Thoracic aorta endothelial cell (primary cell): ENCODE data around the gene ING4. TPM values are rescaled to one million over a fixed set of nuclear protein-coding genes. Genes with fewer than 3 reads are reported as not detected.

Experiments used
- small RNA-seq: library from RNA; depleted of rRNA; stranded (forward); fragments of <200 nt; gene quantifications from one replicate; pipeline ENCODE3, GENCODE V24; 2012
- total RNA-seq: library from RNA; depleted of rRNA; stranded (reverse); fragments of >200 nt; gene quantifications from 2 replicates; pipeline ENCODE4 v1.2.3, GENCODE V29; 2012

The ING4 gene
- total RNA-seq = 30.1 and 35.0 TPM in 2 replicates

GRCh38 chr12:6662906-6663742 lies at the start of gene ING4:
TSS of gene ING4 (minus strand) at chr12:6663119. CDS start at chr12:6663101, 18 bp downstream.

DNA sequence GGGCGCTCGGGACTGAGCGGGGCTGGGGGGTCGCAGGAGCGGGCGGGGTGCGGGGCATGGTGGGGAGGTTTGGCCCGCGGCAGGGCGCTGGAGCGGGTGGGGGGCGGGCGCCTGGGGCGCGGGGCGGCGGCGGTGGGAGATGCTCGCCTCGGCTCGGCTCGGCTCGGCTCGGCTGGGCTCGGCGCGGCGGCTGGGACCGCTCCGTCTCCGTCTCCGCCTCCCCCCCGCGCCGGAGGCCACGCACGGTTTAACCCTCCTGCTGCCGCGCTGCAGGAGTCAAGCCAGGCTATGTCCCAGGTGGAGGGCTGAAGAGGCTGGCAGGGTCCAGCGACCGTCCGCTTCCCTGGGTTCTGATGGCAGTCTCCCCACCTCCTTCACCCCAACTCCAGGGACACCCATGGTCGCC lies 37.7 kb upstream of the ING4 start, which contains the start of gene PIANP:
Gene PIANP (minus strand): TSS at position 170 of the 406 bp plus-strand sequence. CDS start 2,754 bp downstream, outside the sequence.

DNA sequence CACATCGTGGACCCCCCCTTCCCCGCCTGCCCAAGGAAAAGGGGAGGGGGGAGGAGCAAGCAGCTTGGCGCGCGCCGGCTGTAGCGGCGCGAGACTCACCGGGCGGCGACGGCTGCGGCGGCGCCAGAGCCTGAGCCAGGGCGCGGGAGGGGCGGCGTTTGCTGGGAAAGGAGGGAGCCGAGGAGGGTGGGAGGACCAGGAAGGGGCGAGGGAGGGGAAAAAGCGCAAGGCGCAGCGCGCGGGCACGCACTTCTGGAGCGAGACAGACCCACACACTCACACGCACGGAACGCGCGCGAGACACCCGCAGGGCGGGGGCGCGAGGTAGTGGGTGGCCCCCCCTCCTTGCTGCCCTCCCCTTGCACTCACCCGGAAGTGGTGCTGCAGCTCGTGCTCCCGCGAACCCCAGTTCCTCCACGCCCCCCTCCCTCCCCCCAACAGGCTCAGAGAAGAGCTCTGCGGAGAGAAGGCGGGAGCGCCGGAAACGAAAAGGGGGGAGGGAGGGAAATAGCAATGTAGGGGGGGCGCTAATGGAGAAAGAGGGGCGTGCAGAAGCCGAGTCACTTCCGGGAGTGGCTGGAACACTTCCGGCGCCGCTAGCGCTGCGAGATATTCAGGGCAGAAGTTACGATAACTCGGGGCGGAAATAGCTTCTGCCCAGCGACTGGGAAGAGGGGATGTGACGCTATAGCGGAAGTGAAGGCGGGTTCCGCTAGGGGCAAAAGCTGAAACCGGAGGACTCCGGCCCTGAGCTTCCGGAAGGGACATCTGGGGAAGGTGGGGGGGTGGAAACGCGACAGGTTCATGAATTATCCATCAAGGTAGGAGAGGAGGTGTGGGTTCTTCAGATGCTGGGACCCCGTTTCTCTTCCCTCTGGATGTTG lies 26.3 kb upstream of the ING4 start, which contains the start of gene ZNF384:
Gene ZNF384 (minus strand): TSS at position 377 of the 884 bp plus-strand sequence. CDS start 9,855 bp downstream, outside the sequence.

DNA sequence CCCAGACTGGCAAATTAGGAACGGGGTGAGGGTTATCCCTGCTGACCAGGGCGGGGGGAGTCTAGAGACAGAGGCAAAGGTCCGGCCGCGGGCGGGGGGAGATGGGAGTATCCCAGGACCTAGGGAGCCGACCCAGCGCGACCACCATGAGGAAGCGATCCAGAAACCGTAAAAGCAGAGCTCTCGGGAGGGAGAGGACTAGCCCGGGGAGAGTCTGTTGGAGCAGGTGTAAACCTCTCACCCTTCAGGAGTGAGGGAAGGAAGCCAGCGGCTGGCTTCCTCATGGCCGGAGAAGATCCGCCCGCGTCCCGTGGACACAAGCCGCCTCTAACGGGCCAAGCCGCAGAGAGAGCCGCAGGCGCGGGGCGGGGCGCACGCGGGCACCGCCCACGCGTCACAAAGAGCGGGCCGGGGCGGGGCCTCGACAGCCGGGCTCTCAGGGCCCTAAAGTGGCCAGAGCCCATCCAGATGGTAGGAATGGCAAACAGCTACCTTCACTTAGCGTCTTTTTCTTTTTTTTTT lies 15.8 kb downstream of the ING4 start, which contains the start of gene ACRBP:
Gene ACRBP (minus strand): TSS at position 350 of the 522 bp plus-strand sequence. CDS start 66 bp downstream, at position 284.

DNA sequence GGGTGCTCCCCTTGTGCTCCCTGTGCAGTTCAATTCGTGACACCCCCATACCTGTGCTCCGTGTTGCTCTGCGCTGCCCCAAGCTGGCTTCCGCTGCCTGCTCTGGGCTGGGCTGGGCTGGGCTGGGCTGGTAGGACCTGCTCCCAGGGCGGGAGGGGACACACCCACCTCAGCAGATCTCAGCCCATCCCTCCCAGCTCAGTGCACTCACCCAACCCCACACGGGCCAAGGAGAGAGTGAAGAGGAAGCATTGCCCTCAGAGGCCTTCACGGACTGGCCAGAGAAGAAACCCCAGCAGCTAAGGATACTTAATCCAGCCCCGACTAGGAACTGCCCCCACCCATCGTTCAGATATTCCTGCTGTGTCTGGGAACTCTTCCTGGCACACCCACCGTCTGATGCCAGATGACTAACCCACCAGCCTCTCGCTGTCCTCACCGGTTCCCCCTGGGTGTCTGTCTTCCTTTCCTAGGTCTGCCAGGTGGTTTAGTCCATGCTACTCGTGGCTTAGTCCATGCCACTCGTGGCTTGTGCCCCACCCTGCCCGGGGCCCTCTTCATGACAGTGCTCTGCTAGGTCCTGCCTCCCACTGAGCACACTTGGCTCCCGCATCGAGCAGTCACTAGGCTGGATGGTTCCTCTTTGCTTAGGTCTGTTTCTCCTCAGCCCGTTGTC lies 26.9 kb downstream of the ING4 start, which contains the start of gene LPAR5:
Gene LPAR5 (minus strand): TSS at position 104 of the 676 bp plus-strand sequence. CDS start 14,711 bp downstream, outside the sequence.

Small RNA genes within 50 kb of the gene (small RNA-seq; reads per million reads assigned to genes)
- not detected for gene RNU6-781P

Other genes starting within 250 kb of the ING4 start
- gene CD27, start 218.2 kb downstream of the ING4 start, total RNA-seq = not detected in 2 replicates
- 5.5 and 8.3 TPM in 2 replicates for gene TAPBPL, start 211.1 kb downstream of the ING4 start, total RNA-seq
- 2.4 and 2.9 TPM in 2 replicates for gene VAMP1, start 192.4 kb downstream of the ING4 start, total RNA-seq
- gene MRPL51, start 169.9 kb downstream of the ING4 start, total RNA-seq = 115 and 145 TPM in 2 replicates
- 82.7 and 119 TPM in 2 replicates for gene NCAPD2, start 169.0 kb downstream of the ING4 start, total RNA-seq
- 6,676 and 6,710 TPM in 2 replicates for gene GAPDH, start 128.6 kb downstream of the ING4 start, total RNA-seq
- gene IFFO1, start 107.1 kb downstream of the ING4 start, total RNA-seq = 6.3 and 7.6 TPM in 2 replicates
- 47.5 and 52.7 TPM in 2 replicates for gene NOP2, start 94.8 kb downstream of the ING4 start, total RNA-seq
- gene CHD4, start 55.7 kb downstream of the ING4 start, total RNA-seq = 222 and 230 TPM in 2 replicates
- 0.13 TPM in 1 of 2 replicates, not detected in the other for gene LPAR5, start 27.2 kb downstream of the ING4 start, total RNA-seq
- gene ACRBP, start 15.7 kb downstream of the ING4 start, total RNA-seq = 0.50 and 0.53 TPM in 2 replicates
- 27.0 and 28.2 TPM in 2 replicates for gene ZNF384, start 26.3 kb upstream of the ING4 start, total RNA-seq
- gene PIANP, start 37.7 kb upstream of the ING4 start, total RNA-seq = 0.13 TPM in 1 of 2 replicates, not detected in the other
- gene COPS7A, start 60.9 kb upstream of the ING4 start, total RNA-seq = 34.7 and 40.3 TPM in 2 replicates
- gene MLF2, start 90.0 kb upstream of the ING4 start, total RNA-seq = 89.4 and 97.4 TPM in 2 replicates
- gene PTMS, start 103.2 kb upstream of the ING4 start, total RNA-seq = 98.0 and 103 TPM in 2 replicates
- 0.13 and 0.14 TPM in 2 replicates for gene LAG3, start 109.4 kb upstream of the ING4 start, total RNA-seq
- not detected in 2 replicates for gene CD4, start 126.4 kb upstream of the ING4 start, total RNA-seq
- gene GPR162, start 158.7 kb upstream of the ING4 start, total RNA-seq = 5.7 and 9.4 TPM in 2 replicates
- 56.1 and 68.3 TPM in 2 replicates for gene P3H3, start 165.3 kb upstream of the ING4 start, total RNA-seq
- 3.1 and 3.8 TPM in 2 replicates for gene GNB3, start 177.8 kb upstream of the ING4 start, total RNA-seq
- gene CDCA3, start 188.2 kb upstream of the ING4 start, total RNA-seq = 25.7 and 39.8 TPM in 2 replicates
- 83.1 and 87.7 TPM in 2 replicates for gene USP5, start 189.0 kb upstream of the ING4 start, total RNA-seq
- 806 and 826 TPM in 2 replicates for gene TPI1, start 204.4 kb upstream of the ING4 start, total RNA-seq
- 1.2 and 3.3 TPM in 2 replicates for gene SPSB2, start 210.2 kb upstream of the ING4 start, total RNA-seq
- 2.1 and 5.3 TPM in 2 replicates for gene LRRC23, start 241.7 kb upstream of the ING4 start, total RNA-seq